GM21825 (cell line): ENCODE results near the gene SPATA31A1.
"Not testable (repeated sequence)": the region's sequence is repeated elsewhere in the genome, so short reads cannot be mapped to it uniquely, and the experiment has no call there.

Experiments
- ATAC-seq: cut with Tn5 transposase; IDR thresholded peaks from one replicate; pipeline ENCODE4 v1.9.1; 2021; ENCODE audit warnings: mild to moderate bottlenecking, moderate library complexity; ENCODE audit not compliant: unreplicated experiment

Gene SPATA31A1

DNA sequence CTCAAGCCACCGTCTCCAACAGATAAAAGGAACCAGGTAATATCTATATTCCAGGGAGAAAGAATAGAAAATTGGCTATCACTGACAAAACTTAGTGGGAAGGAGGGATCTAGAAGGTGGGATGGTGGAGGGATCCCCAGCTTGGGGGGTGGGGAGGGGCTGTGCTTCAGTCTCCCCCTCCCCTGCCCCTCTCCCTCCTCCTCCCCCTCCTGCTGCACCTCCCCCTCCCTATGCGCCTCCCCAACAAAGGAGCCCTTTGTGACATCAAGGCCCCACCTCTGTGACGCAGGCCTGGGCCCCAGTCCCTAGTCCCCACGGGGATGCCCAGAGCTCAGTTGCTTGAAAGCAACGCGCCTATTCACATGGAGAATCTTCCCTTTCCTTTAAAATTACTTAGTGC lies at the start of gene SPATA31A1:
Gene SPATA31A1, plus strand, starts transcription at position 301 of the 400 bp plus-strand sequence. Its CDS starts 62 bp downstream, at position 363.
- not testable (repeated sequence) for ATAC-seq

DNA sequence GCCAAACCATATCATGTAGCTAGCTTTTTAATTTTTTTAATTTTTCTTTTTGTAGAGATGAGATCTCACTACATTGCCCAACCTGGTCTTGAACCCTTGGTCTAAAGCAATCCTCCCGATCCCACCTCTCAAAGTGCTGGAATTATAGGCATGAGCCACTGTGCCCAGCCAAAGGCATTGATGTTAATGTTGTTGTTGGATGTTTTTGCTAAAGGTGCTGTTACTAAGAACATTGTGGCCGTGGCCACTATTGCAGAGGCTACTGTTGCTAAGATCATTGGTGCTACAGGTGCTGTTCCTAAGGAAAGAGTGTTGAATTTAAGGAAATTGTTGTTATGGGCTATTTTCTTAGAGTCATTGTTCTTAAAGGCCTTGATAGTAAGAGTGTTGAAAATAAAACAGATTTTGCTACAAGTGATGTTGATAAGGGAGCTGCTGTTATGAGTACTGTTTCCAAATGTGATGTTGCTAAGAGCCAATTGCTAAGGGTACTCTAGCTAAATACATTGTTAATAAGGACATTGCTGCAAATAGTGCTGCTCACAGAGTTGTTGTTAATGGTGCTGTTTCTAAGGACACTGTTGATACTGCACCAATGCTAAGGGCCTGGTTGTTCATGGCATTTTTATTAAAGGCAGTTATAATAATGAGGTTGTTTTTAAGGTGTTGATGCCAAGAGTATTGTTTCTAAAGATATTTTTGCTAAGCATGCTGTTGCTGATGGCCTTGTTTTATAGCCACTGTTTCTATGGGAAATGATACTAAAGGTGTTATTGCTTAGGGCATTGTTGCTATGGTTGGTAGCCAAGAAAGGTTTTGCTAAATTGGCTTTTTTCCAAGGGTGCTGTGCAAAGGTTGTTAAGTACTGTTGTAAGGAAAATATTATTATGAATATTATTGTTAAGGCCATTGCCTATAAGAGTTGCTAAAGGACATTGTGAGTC lies 52.1 kb downstream of the SPATA31A1 start:
- not testable (repeated sequence) for ATAC-seq

DNA sequence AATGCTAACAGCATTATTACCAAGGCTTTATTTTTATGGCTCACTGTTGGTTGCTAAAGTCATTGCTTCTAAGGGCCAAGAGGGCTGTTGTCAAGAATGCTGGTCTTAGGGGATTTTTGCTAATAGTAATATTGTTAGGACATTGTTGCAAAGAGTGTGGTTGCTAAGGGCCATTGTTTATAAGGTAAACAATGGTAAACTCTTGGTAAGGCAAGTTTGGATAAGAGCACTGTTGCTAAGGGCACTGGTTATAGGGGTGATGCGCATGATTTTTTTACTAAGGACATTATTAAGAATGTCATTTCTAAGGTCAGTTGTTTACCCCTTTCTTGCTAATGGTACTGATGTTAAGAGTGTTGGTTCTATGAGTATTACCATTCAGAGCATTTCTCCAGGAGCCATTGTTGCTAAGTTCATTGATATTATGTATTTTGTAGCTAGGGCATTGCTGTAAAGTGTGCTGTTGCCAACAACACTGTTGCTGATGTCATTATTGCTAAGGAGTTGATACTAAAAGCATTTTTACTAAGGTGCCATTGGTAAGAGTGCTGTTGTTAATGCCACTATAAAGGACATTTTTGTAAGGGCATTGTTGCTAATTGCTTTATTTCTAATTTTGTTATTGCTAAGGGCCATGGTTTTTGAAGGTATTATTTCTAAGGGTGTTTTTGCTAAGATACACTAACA lies 55.9 kb downstream of the SPATA31A1 start:
- not testable (repeated sequence) for ATAC-seq
